Measurements from ENCODE around the gene SMCO3. TPM values are rescaled to one million over a fixed set of nuclear protein-coding genes. Genes with fewer than 3 reads are reported as not detected.

SMCO3 gene
- total RNA-seq, 1 experiment from 2014 or later = not detected

DNA sequence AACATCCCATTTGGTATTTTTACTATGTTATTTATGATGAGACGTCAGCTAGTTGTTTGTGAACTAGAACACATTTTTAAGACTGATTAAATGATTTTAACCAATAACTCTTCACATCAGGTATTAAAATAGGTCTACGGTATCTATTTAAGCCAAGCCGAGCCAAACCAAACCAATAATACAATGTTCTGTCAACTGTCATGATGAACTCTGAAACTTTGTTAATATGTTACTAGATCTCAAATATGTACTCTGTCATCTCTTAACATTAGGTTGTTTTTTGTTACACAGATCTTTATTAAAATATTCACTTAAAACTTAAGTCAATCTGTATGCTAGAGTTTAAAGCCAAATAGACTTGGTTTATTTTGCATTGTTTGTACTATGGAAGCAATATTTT lies 28.3 kb upstream of the SMCO3 start:
- Histone ChIP-seq H4K20me1 (ENCODE audit: insufficient read depth) (no peaks in the 10 kb centered on the region), H3K27ac (ENCODE audit: low read depth, low read length) (no peak overlapping the region), H3K79me2 (ENCODE audit: insufficient read depth, low read length) (no peaks in the 10 kb centered on the region), H3K36me3 (ENCODE audit: control insufficient read depth in 1 of 2, insufficient read depth in 2 of 2, low read length in 2 of 2) (no peaks in the 10 kb centered on the region), H3K27me3 (ENCODE audit: insufficient read depth, low read length) (no peaks in the 10 kb centered on the region), H3K4me2 (ENCODE audit: low read length) (0 out of 2 replicates have a peak overlapping the region, but pooled peaks have one; percentile 39), H2AFZ (ENCODE audit: low read depth, low read length, poor library complexity, severe bottlenecking) (no peak overlapping the region), H3K9ac (ENCODE audit: low read length) (no peak overlapping the region), H3K9me3 (ENCODE audit: control insufficient read depth in 1 of 2, insufficient read depth in 1 of 2, low read depth in 1 of 2, low read length in 2 of 2) (no peaks in the 10 kb centered on the region), H3K9me2 (ENCODE audit: insufficient read depth) (no peaks in the 10 kb centered on the region), H3K4me3 (replicated peaks in 1 of 2; ENCODE audit: low read depth in 1 of 2, low read length in 2 of 2) (no peak overlapping the region), H3K4me1 (ENCODE audit: control insufficient read depth in 1 of 2, insufficient read depth in 2 of 2, low read length in 2 of 2) (peaks cover 0 to 10% of the 10 kb centered on the region in 2 experiments; a peak in 2 of 4 replicates)
- TF ChIP-seq CEBPB (IDR thresholded peaks at IDR 0.05; ENCODE audit: low read depth) (no peak), CTCF (IDR thresholded peaks at IDR 0.05 in 2 of 3, conservative IDR thresholded peaks at IDR 0.05 in 1 of 3; ENCODE audit: borderline replicate concordance in 1 of 3, insufficient read depth in 1 of 3, low read depth in 2 of 3, low read length in 2 of 3) (no peak), YY1 (IDR thresholded peaks at IDR 0.05; ENCODE audit: extremely low read depth, insufficient replicate concordance, low read depth, low read length) (no peak), POLR2A (IDR thresholded peaks at IDR 0.05; ENCODE audit: borderline replicate concordance, extremely low read depth, insufficient read depth, insufficient read length) (no peak), RAD21 (IDR thresholded peaks at IDR 0.05; ENCODE audit: low read depth) (no peak), ATF3 (IDR thresholded peaks at IDR 0.05) (no peak), CBX3 (IDR thresholded peaks at IDR 0.05; ENCODE audit: low read depth) (no peak), SP1 (IDR thresholded peaks at IDR 0.05; ENCODE audit: low read depth) (no peak), SIN3A (IDR thresholded peaks at IDR 0.05; ENCODE audit: low read depth) (no peak), SRF (IDR thresholded peaks at IDR 0.05; ENCODE audit: low read depth) (no peak), ZFX (IDR thresholded peaks at IDR 0.05) (no peak), JUND (IDR thresholded peaks at IDR 0.05) (no peak), ZBTB33 (IDR thresholded peaks at IDR 0.05; ENCODE audit: extremely low read depth, insufficient replicate concordance, low read length) (no peak), ZNF274 (IDR thresholded peaks at IDR 0.05; ENCODE audit: low read depth, low read length) (no peak), EGR1 (IDR thresholded peaks at IDR 0.05; ENCODE audit: low read depth) (no peak), POLR2AphosphoS5 (IDR thresholded peaks at IDR 0.05; ENCODE audit: low read depth, low read length) (no peak)
- TF ChIP-seq, protein P1, sequence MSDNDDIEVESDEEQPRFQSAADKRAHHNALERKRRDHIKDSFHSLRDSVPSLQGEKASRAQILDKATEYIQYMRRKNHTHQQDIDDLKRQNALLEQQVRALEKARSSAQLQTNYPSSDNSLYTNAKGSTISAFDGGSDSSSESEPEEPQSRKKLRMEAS (IDR thresholded peaks at IDR 0.05) = no peak
- ATAC-seq = no peak
- ChIA-PET POLR2A (no interaction called here), RAD21 (ENCODE audit: low non-redundant PET in 1 of 2, low total read pairs in 2 of 2, uncharacterized antibody in 2 of 2, unreplicated experiment in 2 of 2) (no interaction called here), CTCF (no interaction called here)
- no peak for DNase-seq (ENCODE audit: low read depth, low spot score)
- BruUV-seq (replicated peaks) = no TSS peak
- intact Hi-C loops (cut with micrococcal nuclease) = loop anchor here (10.0 kb wide), 2 partner anchors 382 to 682 kb away; partner anchors contain the start of gene RERG
